ENCODE data around the gene DOK3.
A peak's percentile ranks its signal among the peaks of the same experiment; 100 is the strongest.

Gene DOK3

GRCh38 chr5:177496070-177496726 is 13.4 kb downstream of the DOK3 start:
- TF ChIP-seq, protein P1, sequence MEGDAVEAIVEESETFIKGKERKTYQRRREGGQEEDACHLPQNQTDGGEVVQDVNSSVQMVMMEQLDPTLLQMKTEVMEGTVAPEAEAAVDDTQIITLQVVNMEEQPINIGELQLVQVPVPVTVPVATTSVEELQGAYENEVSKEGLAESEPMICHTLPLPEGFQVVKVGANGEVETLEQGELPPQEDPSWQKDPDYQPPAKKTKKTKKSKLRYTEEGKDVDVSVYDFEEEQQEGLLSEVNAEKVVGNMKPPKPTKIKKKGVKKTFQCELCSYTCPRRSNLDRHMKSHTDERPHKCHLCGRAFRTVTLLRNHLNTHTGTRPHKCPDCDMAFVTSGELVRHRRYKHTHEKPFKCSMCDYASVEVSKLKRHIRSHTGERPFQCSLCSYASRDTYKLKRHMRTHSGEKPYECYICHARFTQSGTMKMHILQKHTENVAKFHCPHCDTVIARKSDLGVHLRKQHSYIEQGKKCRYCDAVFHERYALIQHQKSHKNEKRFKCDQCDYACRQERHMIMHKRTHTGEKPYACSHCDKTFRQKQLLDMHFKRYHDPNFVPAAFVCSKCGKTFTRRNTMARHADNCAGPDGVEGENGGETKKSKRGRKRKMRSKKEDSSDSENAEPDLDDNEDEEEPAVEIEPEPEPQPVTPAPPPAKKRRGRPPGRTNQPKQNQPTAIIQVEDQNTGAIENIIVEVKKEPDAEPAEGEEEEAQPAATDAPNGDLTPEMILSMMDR (IDR thresholded peaks at IDR 0.05; ENCODE audit: low read depth, low read length): peak; percentile 21
- no peak for DNase-seq (ENCODE audit: extremely low read depth, low read depth)

DNA sequence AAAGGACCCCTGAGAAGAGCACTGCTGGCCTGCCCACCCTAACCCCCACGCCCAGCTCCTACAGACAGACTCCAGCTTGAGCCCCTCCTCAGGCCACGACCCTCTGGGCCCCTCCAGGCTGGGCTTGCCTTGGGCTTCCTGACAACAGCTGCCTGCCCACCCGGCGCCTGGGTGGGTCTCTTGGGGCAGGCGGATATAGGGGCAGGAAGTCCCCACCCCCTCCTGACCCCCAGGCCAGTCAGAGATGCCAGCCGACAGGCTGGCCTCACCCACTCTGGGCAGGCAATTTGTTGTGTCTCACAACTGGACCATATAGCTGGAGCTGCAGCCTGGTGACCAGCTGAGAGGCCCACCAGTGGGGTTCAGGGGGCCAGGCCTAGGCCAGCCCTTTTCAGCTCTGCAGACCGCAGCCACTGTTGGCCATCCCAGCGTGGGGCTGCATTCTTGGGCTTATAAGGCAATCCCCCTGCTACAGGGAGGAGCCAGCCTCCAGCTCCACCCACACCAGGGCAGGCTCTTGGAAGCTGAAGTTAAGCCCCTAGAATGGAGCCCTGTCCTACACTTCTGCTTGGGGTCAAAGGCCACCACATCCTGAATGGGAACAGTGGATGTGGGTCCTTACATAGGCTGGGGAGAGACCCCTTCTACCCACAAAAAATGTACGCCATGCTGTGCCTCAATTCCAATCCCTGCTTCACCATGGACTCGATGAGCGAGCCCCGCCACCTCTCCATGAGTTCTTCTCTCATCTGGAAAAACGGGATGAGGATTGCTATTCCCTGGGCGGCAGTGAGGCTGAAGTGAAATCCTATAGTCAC is 14.2 kb downstream of the DOK3 start:
- TF ChIP-seq, protein P1 (IDR thresholded peaks at IDR 0.05; ENCODE audit: low read depth, low read length): no peak
- DNase-seq (ENCODE audit: extremely low read depth, low read depth): peak; percentile 83

GRCh38 chr5:177494346-177495195 is 15.1 kb downstream of the DOK3 start:
- no peak for DNase-seq (ENCODE audit: extremely low read depth, low read depth)
- TF ChIP-seq, protein P1 (IDR thresholded peaks at IDR 0.05; ENCODE audit: low read depth, low read length): peak; percentile 50

- no peak for DNase-seq (ENCODE audit: extremely low read depth, low read depth)
- TF ChIP-seq, protein P1 (IDR thresholded peaks at IDR 0.05; ENCODE audit: low read depth, low read length): no peak
Observed at GRCh38 chr5:177493795-177494345, 15.8 kb downstream of the DOK3 start.

DNA sequence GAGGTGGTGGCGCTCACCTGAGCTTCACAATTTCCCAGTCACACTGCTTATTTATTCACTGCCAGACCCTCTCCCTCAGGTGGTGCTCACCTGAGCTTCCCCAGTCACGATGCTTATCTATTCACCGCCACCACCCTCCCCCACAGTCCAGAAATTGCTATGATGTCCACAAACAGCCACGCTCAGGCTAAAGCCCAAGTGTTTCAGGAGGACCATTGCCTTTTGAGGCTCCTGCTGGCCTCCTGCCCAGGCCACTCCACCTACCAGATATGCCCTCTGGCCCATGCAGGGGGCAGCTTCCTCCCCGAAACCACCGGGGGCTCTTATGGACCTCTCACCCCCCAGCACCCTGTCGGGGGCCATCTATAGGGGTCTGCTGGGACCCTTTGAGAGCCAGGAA is 16.8 kb downstream of the DOK3 start:
- DNase-seq (ENCODE audit: extremely low read depth, low read depth): no peak
- TF ChIP-seq, protein P1 (IDR thresholded peaks at IDR 0.05; ENCODE audit: low read depth, low read length): no peak

GRCh38 chr5:177491983-177492746 is 17.5 kb downstream of the DOK3 start:
- TF ChIP-seq, protein P1 (IDR thresholded peaks at IDR 0.05; ENCODE audit: low read depth, low read length): no peak
- DNase-seq (ENCODE audit: extremely low read depth, low read depth): no peak
